ENCODE results near the gene PARD6B.
"Not testable (repeated sequence)": the region's sequence is repeated elsewhere in the genome, so short reads cannot be mapped to it uniquely, and the experiment has no call there.

PARD6B gene

GRCh38 chr20:50731055-50731929 lies at the start of gene PARD6B:
PARD6B (plus strand) TSS chr20:50731580; CDS start chr20:50731787, 207 bp downstream.
- DNase-seq = peak; percentile 96

- no peak for DNase-seq
Measured at GRCh38 chr20:50682065-50682464, 49.3 kb upstream of the PARD6B start.

- no peak for DNase-seq
Measured at GRCh38 chr20:50682947-50683530, 48.3 kb upstream of the PARD6B start.

- DNase-seq = no peak
Measured at GRCh38 chr20:50683570-50683969, 47.8 kb upstream of the PARD6B start.

- no peak for DNase-seq
Measured at GRCh38 chr20:50686821-50687220, 44.6 kb upstream of the PARD6B start.

- peak; percentile 14 for DNase-seq
Measured at GRCh38 chr20:50688256-50688975, 43.0 kb upstream of the PARD6B start.

GRCh38 chr20:50689864-50690649 lies 41.3 kb upstream of the PARD6B start:
- no peak for DNase-seq

- no peak for DNase-seq
Measured at GRCh38 chr20:50690650-50691572, 40.5 kb upstream of the PARD6B start, which contains the start of gene RIPOR3. RIPOR3 (minus strand) TSS chr20:50691542; CDS start chr20:50691128, 414 bp downstream.

GRCh38 chr20:50691573-50692551 lies 39.5 kb upstream of the PARD6B start:
- no peak for DNase-seq

- DNase-seq = no peak
Measured at GRCh38 chr20:50692552-50692933, 38.8 kb upstream of the PARD6B start.

GRCh38 chr20:50693001-50693400 lies 38.4 kb upstream of the PARD6B start:
- DNase-seq = no peak

GRCh38 chr20:50694379-50695134 lies 36.8 kb upstream of the PARD6B start:
- DNase-seq = no peak

- no peak for DNase-seq
Measured at GRCh38 chr20:50695135-50695872, 36.1 kb upstream of the PARD6B start.

GRCh38 chr20:50698255-50698654 lies 33.1 kb upstream of the PARD6B start:
- not testable (repeated sequence) for DNase-seq

GRCh38 chr20:50699688-50700087 lies 31.7 kb upstream of the PARD6B start:
- no peak for DNase-seq

- DNase-seq = no peak
Measured at GRCh38 chr20:50701041-50701963, 30.1 kb upstream of the PARD6B start.

- not testable (repeated sequence) for DNase-seq
Measured at GRCh38 chr20:50703651-50704438, 27.5 kb upstream of the PARD6B start.
